NCI-H2107 (cell line): ENCODE measurements around the gene CHD2.

Experiments
- DNase-seq: peaks from one replicate; lab custom pipeline; 2025; lab: John Stamatoyannopoulos, UW

Gene CHD2

GRCh38 chr15:92930776-92931175 is 30.7 kb downstream of the CHD2 start:
- no peak for DNase-seq

DNA sequence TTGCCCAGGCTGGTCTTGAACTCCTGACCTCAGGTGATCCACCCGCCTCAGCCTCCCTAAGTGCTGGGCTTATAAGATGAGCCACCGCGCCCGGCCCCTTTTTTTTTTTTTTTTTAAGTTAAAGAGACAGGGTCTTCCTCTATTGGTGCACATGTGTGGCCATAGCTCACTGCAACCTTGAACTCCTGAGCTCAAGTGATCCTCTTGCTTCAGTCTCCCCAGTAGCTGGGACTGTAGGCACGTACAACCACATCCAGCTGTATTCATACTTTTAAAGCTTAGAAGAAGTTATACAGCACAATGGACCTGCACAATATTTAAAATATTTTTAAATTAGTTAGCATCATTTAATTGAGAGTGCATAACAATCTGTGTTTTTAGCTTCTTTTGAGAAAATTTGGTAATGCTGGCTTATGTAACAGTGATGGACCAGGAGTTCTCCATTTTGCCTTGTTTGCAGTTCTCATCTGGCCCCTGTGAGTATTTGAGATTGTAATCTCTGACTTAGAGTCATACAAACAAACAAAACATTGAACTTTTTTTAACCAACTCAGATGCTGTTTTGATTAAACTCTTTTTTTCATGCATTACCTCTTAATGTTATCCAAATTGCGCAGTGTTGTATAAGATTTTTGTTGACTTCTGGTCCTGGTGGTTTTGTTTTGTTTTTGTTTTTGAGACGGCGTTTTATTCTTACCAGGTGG is 33.0 kb downstream of the CHD2 start:
- no peak for DNase-seq

GRCh38 chr15:92933831-92934230 is 33.7 kb downstream of the CHD2 start:
- no peak for DNase-seq

DNA sequence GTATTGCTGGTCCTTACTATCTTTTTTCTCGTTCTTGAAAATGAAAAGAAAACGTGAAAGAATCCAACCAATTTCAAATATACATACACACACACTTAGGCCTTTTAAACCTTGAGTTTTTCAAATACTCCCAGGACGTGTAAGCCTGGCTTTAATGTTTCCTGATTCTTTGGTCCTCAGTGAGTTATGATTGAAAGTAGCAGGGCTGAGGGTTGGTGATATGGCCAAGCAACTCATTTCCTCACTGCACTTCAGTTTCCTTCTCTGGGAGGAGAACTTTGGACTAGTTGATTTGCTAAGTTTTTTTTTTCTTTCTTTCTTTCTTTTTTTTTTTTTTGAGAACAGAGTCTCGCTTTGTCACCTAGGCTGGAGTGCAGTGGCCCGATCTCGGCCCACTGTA is 34.6 kb downstream of the CHD2 start:
- no peak for DNase-seq

- no peak for DNase-seq
Observed at GRCh38 chr15:92936138-92936537, 36.0 kb downstream of the CHD2 start.

DNA sequence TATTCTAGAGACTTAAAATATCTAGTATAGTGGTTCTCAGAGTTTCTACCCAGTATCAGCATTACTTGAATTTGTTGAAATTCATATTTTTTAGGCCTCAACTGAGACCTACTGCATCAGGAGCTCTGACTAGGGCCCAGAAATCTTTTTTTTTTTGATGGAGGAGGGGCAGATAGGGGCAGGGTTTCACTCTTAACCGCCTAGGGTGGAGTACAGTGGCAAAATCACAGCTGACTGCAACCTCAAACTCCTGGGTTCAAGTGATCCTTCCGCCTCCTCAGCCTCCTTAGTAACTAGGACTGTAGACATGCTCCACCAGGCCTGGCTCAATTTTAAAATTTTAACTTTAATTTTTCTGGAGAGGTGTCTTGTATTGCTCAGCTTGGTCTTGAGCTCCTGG is 36.6 kb downstream of the CHD2 start:
- no peak for DNase-seq

GRCh38 chr15:92937901-92938300 is 37.8 kb downstream of the CHD2 start:
- DNase-seq, result no peak

DNA sequence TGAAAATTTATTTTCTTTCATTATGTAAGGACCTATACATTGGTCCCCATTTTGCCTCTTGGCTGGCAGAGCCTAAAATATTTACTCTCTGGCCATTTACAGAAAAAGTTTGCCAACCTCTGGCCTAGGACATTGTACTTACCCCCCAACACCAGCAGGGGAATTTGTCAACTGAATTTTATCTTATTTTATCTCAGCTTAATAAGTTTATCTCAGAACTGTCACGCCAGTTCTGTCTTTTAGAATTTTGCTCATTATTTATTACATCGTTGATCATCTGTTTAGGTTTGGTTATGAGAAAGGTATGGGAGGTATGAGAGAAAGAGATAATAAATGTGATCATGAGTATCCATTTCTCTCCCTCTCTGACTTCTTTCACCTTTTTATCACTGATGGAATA is 38.3 kb downstream of the CHD2 start:
- no peak for DNase-seq

DNA sequence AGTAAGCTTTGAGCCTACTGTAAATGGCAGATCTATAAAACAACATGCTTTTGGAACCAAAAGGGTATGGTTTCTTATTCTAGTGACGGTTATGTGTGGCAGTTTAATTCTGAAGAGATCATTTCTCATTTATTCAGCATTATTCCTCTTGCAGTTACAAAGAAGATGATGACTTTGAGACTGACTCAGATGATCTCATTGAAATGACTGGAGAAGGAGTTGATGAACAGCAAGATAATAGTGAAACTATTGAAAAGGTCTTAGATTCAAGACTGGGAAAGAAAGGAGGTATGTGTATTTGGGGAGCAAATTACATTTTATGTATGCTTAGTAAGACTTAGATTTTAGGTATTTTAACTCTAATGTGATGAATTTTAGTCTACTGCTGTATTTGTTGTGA is 41.5 kb downstream of the CHD2 start:
- DNase-seq, result no peak

GRCh38 chr15:92942706-92943105 is 42.6 kb downstream of the CHD2 start:
- no peak for DNase-seq

DNA sequence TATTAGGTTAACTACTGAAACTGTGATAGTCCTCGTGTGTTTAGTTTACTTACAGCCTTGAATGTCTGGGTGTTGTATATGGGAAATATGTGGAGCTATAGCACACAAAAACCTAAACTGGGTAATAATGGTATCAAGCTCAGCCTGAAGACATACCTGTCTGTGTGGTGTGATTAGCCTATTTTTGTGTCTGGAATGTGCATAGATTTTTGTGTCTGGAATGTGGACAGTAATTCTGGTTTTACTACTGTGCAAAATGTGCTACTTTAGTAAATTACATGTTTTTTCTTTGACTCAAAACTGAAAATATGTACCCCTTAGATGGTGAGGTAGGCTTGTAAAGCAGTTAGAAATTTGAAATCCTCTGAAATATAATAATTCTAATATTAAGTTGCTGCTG is 43.5 kb downstream of the CHD2 start:
- DNase-seq, result no peak

DNA sequence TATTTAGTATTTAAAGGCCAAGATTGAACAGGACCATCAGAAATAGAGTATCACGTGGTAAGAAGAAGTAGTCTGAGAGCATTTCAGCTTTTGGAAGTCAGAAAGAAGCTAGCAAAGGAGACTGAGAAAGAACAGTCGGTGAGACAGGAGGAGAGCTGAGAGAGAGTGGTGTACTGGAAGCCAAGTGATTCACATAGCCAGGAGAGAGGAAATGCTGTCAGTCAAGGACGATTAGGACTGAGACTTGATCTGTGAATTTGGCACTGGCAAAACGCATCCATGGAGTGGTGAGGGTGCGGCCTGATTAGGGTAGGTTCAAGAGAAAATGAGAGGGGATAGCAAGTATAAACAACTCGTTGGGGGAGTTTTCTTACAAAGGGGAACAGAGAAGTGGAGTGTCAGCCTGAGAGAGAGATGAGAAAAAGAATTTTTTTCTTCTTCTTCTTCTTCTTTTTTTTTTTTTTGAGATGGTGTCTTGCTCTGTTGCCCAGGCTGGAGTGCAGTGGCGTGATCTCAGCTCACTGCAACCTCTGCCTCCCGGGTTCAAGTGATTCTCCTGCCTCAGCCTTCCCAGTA is 44.9 kb downstream of the CHD2 start:
- no peak for DNase-seq

- no peak for DNase-seq
Observed at GRCh38 chr15:92947071-92947730, 47.1 kb downstream of the CHD2 start.

DNA sequence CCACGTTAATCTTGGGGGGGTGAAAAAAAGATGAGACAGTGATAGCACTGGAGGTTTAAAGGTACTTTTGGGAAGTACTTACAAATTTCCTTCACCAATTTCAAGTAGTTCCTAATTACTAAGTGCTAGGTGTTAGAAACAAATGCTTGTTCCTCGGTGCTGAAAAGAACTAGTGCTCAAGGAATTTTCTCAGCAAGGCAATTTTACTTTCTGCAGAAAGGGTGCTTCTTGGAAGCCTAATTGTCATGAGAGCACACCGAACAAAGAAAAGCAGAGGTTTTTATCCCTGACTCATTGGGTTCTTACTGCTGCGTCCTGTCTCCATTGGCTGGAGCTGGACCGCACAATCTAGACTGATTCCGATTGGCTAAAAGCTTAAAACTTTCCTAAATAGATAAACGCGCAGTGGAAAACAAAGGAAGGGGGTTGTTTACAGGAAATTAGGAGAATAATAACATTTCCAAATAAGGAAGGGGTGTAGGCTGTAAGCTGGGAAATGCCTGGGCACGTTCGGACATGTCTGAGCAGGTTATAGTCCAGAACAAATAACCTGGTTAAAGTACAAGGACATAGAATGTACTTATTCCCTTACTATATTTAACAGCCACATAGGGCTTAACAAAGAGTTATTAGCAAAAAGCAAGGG is 49.6 kb downstream of the CHD2 start:
- no peak for DNase-seq

DNA sequence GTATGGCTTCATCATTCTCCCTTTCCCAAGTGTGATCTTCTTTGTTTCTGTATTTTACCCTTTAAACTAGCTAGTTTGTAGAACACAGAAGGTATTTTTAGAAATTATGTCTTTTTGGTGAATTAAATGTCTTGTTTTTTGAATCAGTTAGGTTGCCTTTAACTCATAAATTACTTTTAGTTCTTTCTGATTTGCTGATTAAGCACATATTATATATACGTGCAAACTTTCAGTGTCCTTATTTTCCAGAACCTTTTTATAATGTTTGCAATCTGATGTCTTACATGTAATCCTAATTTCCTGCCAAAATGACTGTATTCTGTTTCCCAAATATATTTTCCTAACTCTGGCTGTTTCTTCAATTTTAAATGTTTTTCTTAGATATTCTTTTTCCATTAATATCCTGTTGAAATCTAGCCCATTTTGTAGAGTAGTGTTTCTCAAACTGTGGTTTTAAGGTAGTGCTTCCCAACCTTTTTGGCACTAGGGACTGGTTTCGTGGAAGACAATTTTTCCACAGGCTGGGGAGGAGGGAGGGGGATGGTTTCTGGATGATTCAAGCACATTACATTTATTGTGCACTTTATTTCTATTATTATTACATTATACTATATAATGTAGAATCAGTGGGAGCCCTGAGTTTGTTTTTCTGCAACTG is 51.8 kb downstream of the CHD2 start:
- DNase-seq, result no peak

DNA sequence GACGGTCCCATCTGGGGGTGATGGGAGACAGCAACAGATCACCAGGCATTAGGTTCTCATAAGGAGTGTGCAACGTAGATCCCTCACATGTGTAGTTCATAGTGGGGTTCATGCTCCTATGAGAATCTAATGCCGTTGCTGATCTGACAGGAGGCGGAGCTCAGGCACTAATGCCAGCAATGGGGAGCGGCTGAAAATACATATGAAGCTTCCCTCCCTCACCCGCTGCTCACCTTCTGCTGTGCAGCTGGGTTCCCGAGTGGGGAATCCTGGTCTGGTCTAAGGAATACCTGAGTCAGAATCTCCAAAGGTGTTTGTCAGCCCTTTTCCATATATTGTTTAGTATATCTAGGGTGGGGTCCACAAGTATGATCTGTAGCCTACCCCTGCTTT is 52.3 kb downstream of the CHD2 start:
- no peak for DNase-seq

DNA sequence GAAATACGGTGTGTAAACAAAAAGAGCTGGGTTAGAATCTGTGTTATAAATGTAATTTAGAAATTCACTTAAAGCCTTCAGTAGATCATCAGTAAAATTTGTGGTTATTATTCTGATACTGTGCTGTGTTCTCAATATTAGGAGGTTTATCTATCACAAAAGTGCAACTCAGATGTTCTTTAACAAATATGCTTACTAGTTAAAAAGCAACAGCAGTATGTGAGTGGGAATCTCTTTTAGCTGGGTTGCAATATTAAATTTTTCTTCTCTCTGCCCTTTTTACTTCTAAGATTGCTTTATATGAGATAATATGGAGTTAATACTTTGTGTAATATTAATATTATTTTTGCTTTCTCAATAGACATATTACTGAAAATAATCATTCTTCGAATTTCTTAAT is 53.4 kb downstream of the CHD2 start:
- DNase-seq, result no peak

- DNase-seq, result no peak
Observed at GRCh38 chr15:92954002-92954401, 53.9 kb downstream of the CHD2 start.

- DNase-seq, result no peak
Observed at GRCh38 chr15:92954578-92954977, 54.5 kb downstream of the CHD2 start.

DNA sequence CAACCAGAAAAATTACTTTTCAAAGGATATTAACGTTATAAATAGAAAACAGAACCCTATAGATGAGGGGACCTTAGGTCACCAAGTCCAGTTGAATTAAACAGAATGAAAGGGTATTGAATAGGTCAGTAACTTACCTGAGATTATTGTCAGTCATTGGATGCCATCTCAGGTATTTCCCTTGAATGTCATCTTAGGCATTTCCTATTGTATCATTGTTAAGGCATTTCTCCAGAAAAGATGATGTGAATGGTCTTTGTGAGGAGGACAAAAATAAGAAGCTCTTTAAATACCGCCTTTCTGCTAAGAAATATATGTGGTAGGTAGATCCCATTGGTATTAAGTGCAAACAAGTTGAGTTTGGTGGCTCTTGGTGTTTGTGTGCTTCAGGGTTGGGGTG is 55.6 kb downstream of the CHD2 start:
- DNase-seq, result no peak

- no peak for DNase-seq
Observed at GRCh38 chr15:92958105-92958504, 58.0 kb downstream of the CHD2 start.

DNA sequence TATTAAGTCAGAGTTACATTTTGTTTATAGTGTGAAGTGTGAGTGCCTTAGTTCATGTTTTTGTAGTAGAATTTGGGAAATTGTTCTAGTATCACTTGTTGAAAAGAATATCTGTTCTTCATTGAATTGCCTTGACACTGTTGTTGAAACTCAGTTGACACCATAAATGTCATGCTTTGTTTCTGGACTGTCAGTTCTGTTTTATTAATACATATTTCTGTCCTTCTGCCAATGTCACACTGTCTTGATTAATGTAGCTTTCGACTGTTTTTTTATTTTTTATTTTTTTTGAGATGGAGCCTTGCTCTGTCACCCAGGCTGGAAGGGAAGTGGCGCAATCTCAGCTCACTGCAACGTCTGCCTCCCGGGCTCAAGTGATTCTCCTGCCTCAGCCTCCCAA is 59.1 kb downstream of the CHD2 start:
- DNase-seq, result no peak
